ENCODE results near the gene IL20. TPM values are rescaled to one million over a fixed set of nuclear protein-coding genes. Genes with fewer than 3 reads are reported as not detected.

Gene IL20
- total and polyA plus RNA-seq, 2 of the 8 experiments (the other 6 are each of a cell fraction or from before 2014, with no cell fraction given), result not detected

DNA sequence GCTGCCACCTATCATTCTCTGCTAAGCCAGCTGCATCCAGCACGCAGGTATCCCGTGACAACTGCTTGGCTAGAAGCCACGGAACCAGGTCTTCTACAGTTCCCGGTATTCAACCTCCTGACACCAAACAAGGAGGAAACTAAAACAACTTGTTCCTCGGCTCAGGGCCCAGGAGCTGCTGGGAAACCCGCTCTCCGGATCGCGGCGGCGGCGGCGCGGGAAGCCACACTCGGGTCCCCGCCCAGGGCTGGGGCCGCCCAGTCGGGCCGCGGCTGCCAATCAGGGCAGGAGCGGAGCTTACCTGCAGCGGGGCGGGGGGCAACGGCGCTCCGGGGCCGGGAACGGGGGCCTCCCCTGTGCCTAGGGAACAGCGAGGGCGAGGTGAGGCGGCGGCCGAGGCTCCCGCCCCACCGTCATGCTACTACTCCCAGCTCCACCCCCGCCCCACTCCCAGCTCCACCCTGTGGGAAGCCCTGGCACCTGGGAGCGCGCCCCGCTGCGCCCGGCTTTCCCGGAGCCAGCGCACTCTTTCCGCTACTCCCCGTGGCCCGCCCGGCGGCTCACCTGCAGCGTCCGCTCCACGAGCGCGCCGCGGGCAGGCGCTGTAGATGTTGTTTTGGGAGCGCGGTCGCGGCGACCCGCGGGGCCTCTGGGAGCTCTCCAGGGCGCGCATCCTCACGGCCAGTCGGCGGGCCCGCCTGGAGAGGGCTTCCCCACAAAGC lies 43.9 kb downstream of the IL20 start (continued):
- TF ChIP-seq RNF2 (IDR thresholded peaks at IDR 0.05; ENCODE audit: borderline replicate concordance, low read depth, low read length, missing control alignments, poor library complexity, severe bottlenecking) (no peak), BRCA1 (IDR thresholded peaks at IDR 0.05; ENCODE audit: low read depth, low read length) (no peak), NRF1 (IDR thresholded peaks at IDR 0.05; ENCODE audit: low read depth, low read length) (no peak), RBBP5 (IDR thresholded peaks at IDR 0.05; ENCODE audit: borderline replicate concordance, low read depth, low read length) (peak; percentile 29; the same call in 1 of the 2 replicates), NANOG (IDR thresholded peaks at IDR 0.05; ENCODE audit: insufficient read depth, low read depth, low read length, poor library complexity, severe bottlenecking) (no peak), RAD21 (IDR thresholded peaks at IDR 0.05 in 1 of 2, conservative IDR thresholded peaks at IDR 0.05 in 1 of 2; ENCODE audit: low read depth in 2 of 2, low read length in 2 of 2) (no peak), KDM4A (IDR thresholded peaks at IDR 0.05; ENCODE audit: low read depth, low read length, severe bottlenecking) (peak; percentile 99), ASH2L (IDR thresholded peaks at IDR 0.05; ENCODE audit: low read length) (peak; percentile 81), SUZ12 (IDR thresholded peaks at IDR 0.05; ENCODE audit: low read length) (0 out of 2 replicates have a peak, but pooled peaks have one; percentile 42), TAF1 (IDR thresholded peaks at IDR 0.05; ENCODE audit: low read depth, low read length) (peak; percentile 49; the same call in 1 of the 2 replicates), FOSL1 (IDR thresholded peaks at IDR 0.05; ENCODE audit: insufficient read depth, low read depth, low read length) (no peak), KDM5A (IDR thresholded peaks at IDR 0.05; ENCODE audit: low read length) (no peak), SRF (IDR thresholded peaks at IDR 0.05; ENCODE audit: low read depth, low read length) (no peak), CHD1 (IDR thresholded peaks at IDR 0.05; ENCODE audit: low read depth, low read length) (no peak)
- TF ChIP-seq, protein P1, sequence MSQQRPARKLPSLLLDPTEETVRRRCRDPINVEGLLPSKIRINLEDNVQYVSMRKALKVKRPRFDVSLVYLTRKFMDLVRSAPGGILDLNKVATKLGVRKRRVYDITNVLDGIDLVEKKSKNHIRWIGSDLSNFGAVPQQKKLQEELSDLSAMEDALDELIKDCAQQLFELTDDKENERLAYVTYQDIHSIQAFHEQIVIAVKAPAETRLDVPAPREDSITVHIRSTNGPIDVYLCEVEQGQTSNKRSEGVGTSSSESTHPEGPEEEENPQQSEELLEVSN (IDR thresholded peaks at IDR 0.05), result peak; percentile 56
- TF ChIP-seq, protein P2, sequence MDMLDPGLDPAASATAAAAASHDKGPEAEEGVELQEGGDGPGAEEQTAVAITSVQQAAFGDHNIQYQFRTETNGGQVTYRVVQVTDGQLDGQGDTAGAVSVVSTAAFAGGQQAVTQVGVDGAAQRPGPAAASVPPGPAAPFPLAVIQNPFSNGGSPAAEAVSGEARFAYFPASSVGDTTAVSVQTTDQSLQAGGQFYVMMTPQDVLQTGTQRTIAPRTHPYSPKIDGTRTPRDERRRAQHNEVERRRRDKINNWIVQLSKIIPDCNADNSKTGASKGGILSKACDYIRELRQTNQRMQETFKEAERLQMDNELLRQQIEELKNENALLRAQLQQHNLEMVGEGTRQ (IDR thresholded peaks at IDR 0.05; ENCODE audit: low read length), result no peak

Data from H1 (cell line).